ENCODE results near the gene HOXA9.

The HOXA9 gene

GRCh38 chr7:27175626-27176523 lies 10.5 kb upstream of the HOXA9 start:
- no peak for DNase-seq

- no peak for DNase-seq
Measured at GRCh38 chr7:27174874-27175625, 9.7 kb upstream of the HOXA9 start.

- no peak for DNase-seq
Measured at GRCh38 chr7:27173956-27174873, 8.9 kb upstream of the HOXA9 start, which contains the start of gene HOXA10. HOXA10 (minus strand) TSS chr7:27174320; CDS start chr7:27174306, 14 bp downstream.

GRCh38 chr7:27173511-27173955 lies 8.2 kb upstream of the HOXA9 start:
- no peak for DNase-seq

- no peak for DNase-seq
Measured at GRCh38 chr7:27172823-27173510, 7.6 kb upstream of the HOXA9 start.

- no peak for DNase-seq
Measured at GRCh38 chr7:27172315-27172774, 7.0 kb upstream of the HOXA9 start.

- DNase-seq, result no peak
Measured at GRCh38 chr7:27171637-27172314, 6.4 kb upstream of the HOXA9 start.

GRCh38 chr7:27171325-27171636 lies 5.9 kb upstream of the HOXA9 start:
- DNase-seq, result no peak

GRCh38 chr7:27170426-27171324 lies 5.3 kb upstream of the HOXA9 start:
- no peak for DNase-seq

GRCh38 chr7:27169658-27170425 lies 4.5 kb upstream of the HOXA9 start:
- DNase-seq, result no peak

GRCh38 chr7:27168265-27168947 lies 3.1 kb upstream of the HOXA9 start:
- DNase-seq, result no peak

GRCh38 chr7:27167916-27168264 lies 2.6 kb upstream of the HOXA9 start:
- DNase-seq, result no peak

- DNase-seq, result no peak
Measured at GRCh38 chr7:27166531-27167505, 1.5 kb upstream of the HOXA9 start.

GRCh38 chr7:27165996-27166530 lies 726 bp upstream of the HOXA9 start:
- DNase-seq, result no peak

- no peak for DNase-seq
Measured at GRCh38 chr7:27164367-27165088, 809 bp downstream of the HOXA9 start.

- DNase-seq, result no peak
Measured at GRCh38 chr7:27164045-27164366, 1.3 kb downstream of the HOXA9 start.
